Hepatocyte (in vitro differentiated cells): ENCODE results near the gene TEX26. TPM values are rescaled to one million over a fixed set of nuclear protein-coding genes. Genes with fewer than 3 reads are reported as not detected.

Experiments
- DNase-seq: peaks from one replicate; pipeline ENCODE4 v3.0.0-alpha.2; 2016; ENCODE audit warnings: low spot score
- H2AFZ ChIP-seq: fragments of 200-600 bp; sonication (generic); 2 replicates; pipeline ENCODE4 v1.6.0; 2016; ENCODE audit warnings: antibody characterized with exemption, mild to moderate bottlenecking
- H3K27ac ChIP-seq: fragments of 200-600 bp; sonication (generic); 2 replicates; pipeline ENCODE4 v1.5.1; 2016; ENCODE audit warnings: mild to moderate bottlenecking
- H3K27me3 ChIP-seq: fragments of 200-600 bp; sonication (generic); 2 replicates; pipeline ENCODE4 v1.6.1; 2016
- H3K36me3 ChIP-seq: fragments of 200-600 bp; sonication (generic); replicated peaks from 2 replicates; pipeline ENCODE4 v1.5.1; 2016; ENCODE audit warnings: low read depth; ENCODE audit not compliant: insufficient read depth
- H3K4me1 ChIP-seq: fragments of 200-600 bp; sonication (generic); 2 replicates; pipeline ENCODE4 v1.5.1; 2016; ENCODE audit warnings: mild to moderate bottlenecking, moderate library complexity; ENCODE audit not compliant: insufficient read depth
- H3K4me2 ChIP-seq: fragments of 200-600 bp; sonication (generic); 2 replicates; pipeline ENCODE4 v1.6.0; 2016
- H3K4me3 ChIP-seq: fragments of 200-600 bp; sonication (generic); 2 replicates; pipeline ENCODE4 v1.5.1; 2016; ENCODE audit warnings: mild to moderate bottlenecking
- H3K79me2 ChIP-seq: fragments of 200-600 bp; sonication (generic); 2 replicates; pipeline ENCODE4 v1.6.0; 2017; ENCODE audit warnings: mild to moderate bottlenecking
- H3K9me2 ChIP-seq: fragments of 200-600 bp; sonication (generic); replicated peaks from 2 replicates; pipeline ENCODE4 v1.6.0; 2017; ENCODE audit warnings: mild to moderate bottlenecking; ENCODE audit not compliant: insufficient read depth
- H3K9me3 ChIP-seq: fragments of 200-600 bp; sonication (generic); 2 replicates; pipeline ENCODE4 v1.5.1; 2016; ENCODE audit warnings: low read depth, mild to moderate bottlenecking
- H4K20me1 ChIP-seq: fragments of 200-600 bp; sonication (generic); 2 replicates; pipeline ENCODE4 v1.6.0; 2016; ENCODE audit warnings: mild to moderate bottlenecking; ENCODE audit not compliant: insufficient read depth, poor library complexity, severe bottlenecking
- CTCF ChIP-seq: fragments of 200-600 bp; sonication (generic); IDR thresholded peaks from 2 replicates; pipeline ENCODE4 v1.5.1; 2016; ENCODE audit warnings: antibody characterized with exemption, mild to moderate bottlenecking; ENCODE audit not compliant: poor library complexity
- EZH2 ChIP-seq: fragments of 200-600 bp; sonication (generic); IDR thresholded peaks from 2 replicates; pipeline ENCODE4 v1.6.1; 2016; ENCODE audit warnings: antibody characterized with exemption, mild to moderate bottlenecking, borderline replicate concordance
- EZH2phosphoT487 ChIP-seq: fragments of 200-600 bp; sonication (generic); IDR thresholded peaks from one replicate; pipeline ENCODE4 v1.6.1; 2018; ENCODE audit warnings: antibody characterized with exemption, mild to moderate bottlenecking, low read depth, moderate library complexity; ENCODE audit not compliant: unreplicated experiment, severe bottlenecking
- WGBS: methylation state at CpG from one replicate; pipeline ENCODE4 v1.1.6; 2016; ENCODE audit warnings: low lambda C conversion rate; ENCODE audit errors: missing lambda C conversion rate; 5-methylcytosine and 5-hydroxymethylcytosine counted together
- polyA plus RNA-seq: library from polyadenylated mRNA; unstranded; fragments of >200 nt; fragmentation: Nextera tagmentation; extraction: Ambion mirVana; gene quantifications from 2 replicates; pipeline ENCODE4 v1.2.1, GENCODE V29; 2016
- total RNA-seq: library from RNA; depleted of rRNA; stranded (reverse); fragments of >200 nt; gene quantifications from 2 replicates; pipeline ENCODE4 v1.2.3, GENCODE V29; 2014

The TEX26 gene
- total and polyA plus RNA-seq, 2 experiments from 2014 or later = 0.57 to 1.1 TPM

- H3K4me1 ChIP-seq = no peaks in the 10 kb centered on the region
- no peaks in the 10 kb centered on the region for H3K9me2 ChIP-seq
- no peak overlapping the region for H2AFZ ChIP-seq
- WGBS = 90% methylated on average over 8 of the region's 8 CpGs
- no peaks in the 10 kb centered on the region for H3K36me3 ChIP-seq
- H3K9me3 ChIP-seq = no peaks in the 10 kb centered on the region
- H3K79me2 ChIP-seq = no peaks in the 10 kb centered on the region
- H4K20me1 ChIP-seq = no peaks in the 10 kb centered on the region
- H3K27me3 ChIP-seq = no peaks in the 10 kb centered on the region
- no peak overlapping the region for H3K27ac ChIP-seq
- no peak for TF ChIP-seq EZH2phosphoT487
- no peak for TF ChIP-seq CTCF
- TF ChIP-seq EZH2 = no peak
- H3K4me2 ChIP-seq = no peak overlapping the region
- H3K4me3 ChIP-seq = no peak overlapping the region
- DNase-seq = no peak
These were observed 84.2 kb downstream of the TEX26 start for GRCh38 chr13:31016342-31017325.

GRCh38 chr13:31018511-31018910, 86.1 kb downstream of the TEX26 start:
- H3K79me2 ChIP-seq = no peaks in the 10 kb centered on the region
- H4K20me1 ChIP-seq = no peaks in the 10 kb centered on the region
- no peaks in the 10 kb centered on the region for H3K9me3 ChIP-seq
- H3K4me3 ChIP-seq = no peak overlapping the region
- no peak overlapping the region for H3K4me2 ChIP-seq
- no peak overlapping the region for H3K27ac ChIP-seq
- no peaks in the 10 kb centered on the region for H3K36me3 ChIP-seq
- no peak for DNase-seq
- no peaks in the 10 kb centered on the region for H3K27me3 ChIP-seq
- no peaks in the 10 kb centered on the region for H3K4me1 ChIP-seq
- WGBS = 95% methylated on average over 3 of the region's 3 CpGs
- no peaks in the 10 kb centered on the region for H3K9me2 ChIP-seq
- no peak overlapping the region for H2AFZ ChIP-seq
- TF ChIP-seq EZH2 (no peak), EZH2phosphoT487 (no peak)

GRCh38 chr13:31020996-31021395, 88.5 kb downstream of the TEX26 start:
- TF ChIP-seq EZH2 (no peak), EZH2phosphoT487 (no peak), CTCF (no peak)
- H3K4me1 ChIP-seq = no peaks in the 10 kb centered on the region
- H3K79me2 ChIP-seq = no peaks in the 10 kb centered on the region
- no peak for DNase-seq
- H3K4me3 ChIP-seq = no peak overlapping the region
- no peak overlapping the region for H3K27ac ChIP-seq
- no peaks in the 10 kb centered on the region for H3K27me3 ChIP-seq
- no peaks in the 10 kb centered on the region for H3K9me2 ChIP-seq
- H3K36me3 ChIP-seq = no peaks in the 10 kb centered on the region
- no peak overlapping the region for H3K4me2 ChIP-seq
- no peaks in the 10 kb centered on the region for H3K9me3 ChIP-seq
- 68% methylated on average over 3 of the region's 3 CpGs for WGBS
- H2AFZ ChIP-seq = no peak overlapping the region
- H4K20me1 ChIP-seq = no peaks in the 10 kb centered on the region

GRCh38 chr13:31022288-31022895, 89.9 kb downstream of the TEX26 start:
- Histone ChIP-seq H3K4me1 (no peaks in the 10 kb centered on the region), H3K4me3 (no peak overlapping the region), H3K36me3 (no peaks in the 10 kb centered on the region), H4K20me1 (no peaks in the 10 kb centered on the region), H3K79me2 (no peaks in the 10 kb centered on the region), H3K9me3 (no peaks in the 10 kb centered on the region), H3K27ac (no peak overlapping the region), H2AFZ (no peak overlapping the region), H3K27me3 (no peaks in the 10 kb centered on the region), H3K4me2 (no peak overlapping the region), H3K9me2 (no peaks in the 10 kb centered on the region)
- WGBS = 80% methylated on average over 13 of the region's 13 CpGs
- no peak for DNase-seq
- no peak for TF ChIP-seq EZH2
- TF ChIP-seq CTCF = no peak
- no peak for TF ChIP-seq EZH2phosphoT487
